ENCODE measurements around the gene TAF11L13.
"Not testable (repeated sequence)": the region's sequence is repeated elsewhere in the genome, so short reads cannot be mapped to it uniquely, and the experiment has no call there.

GRCh38 chr5:17610092-17610491 lies 21.8 kb upstream of the TAF11L13 start, which contains the start of gene TAF11L12:
- not testable (repeated sequence) for TF ChIP-seq ZNF121 (CRISPR knock-in tag; IDR thresholded peaks at IDR 0.05); CTCF (IDR thresholded peaks at IDR 0.05); ZBTB21 (CRISPR knock-in tag; IDR thresholded peaks at IDR 0.05; ENCODE audit: borderline replicate concordance)
